IMR-90 (cell line): ENCODE data around the gene BASP1. TPM values are rescaled to one million over a fixed set of nuclear protein-coding genes. Genes with fewer than 3 reads are reported as not detected.

Source experiments
- ATAC-seq: fragments of 200-7000 bp; cut with Tn5 transposase; 2 replicates; pipeline ENCODE4 v1.9.1; 2020; ENCODE audit warnings: low read depth, mild to moderate bottlenecking, moderate library complexity
- BruUV-seq: library from RNA; stranded (reverse); fragments of 400-500 nt; replicated peaks from 2 replicates; lab custom pipeline; 2021; lab: Mats Ljungman, UMichigan
- CTCF ChIA-PET: fragments of 300-600 bp; formaldehyde crosslinking; extraction: SDS; loops from one replicate; lab custom pipeline; 2021; ENCODE audit warnings: antibody characterized with exemption; lab: Yijun Ruan, JAX
- POLR2A ChIA-PET: fragments of 300-600 bp; sonication (Branson Sonifier 250); formaldehyde crosslinking; loops from one replicate; lab custom pipeline; 2022; ENCODE audit warnings: antibody characterized with exemption; ENCODE audit not compliant: unreplicated experiment; lab: Charles Lee
- DNase-seq: peaks from one replicate; pipeline ENCODE4 v3.0.0; 2013
- H2AFZ ChIP-seq: replicated peaks from 2 replicates; pipeline ENCODE3; 2013; ENCODE audit warnings: low read length, mild to moderate bottlenecking; ENCODE audit not compliant: poor library complexity
- H2AK5ac ChIP-seq: 2 replicates; pipeline ENCODE4 v1.6.1; 2013; ENCODE audit warnings: low read depth, low read length, inconsistent platforms
- H2AK9ac ChIP-seq: replicated peaks from 2 replicates; pipeline ENCODE3; 2013; ENCODE audit warnings: mild to moderate bottlenecking, low read depth, low read length, moderate library complexity; ENCODE audit not compliant: poor library complexity
- H2BK120ac ChIP-seq: 2 replicates; pipeline ENCODE4 v1.6.1; 2013; ENCODE audit warnings: low read depth, low read length, inconsistent platforms
- H2BK15ac ChIP-seq: 3 replicates; pipeline ENCODE4 v1.6.1; 2013; ENCODE audit warnings: low read depth, low read length, inconsistent platforms
- H2BK20ac ChIP-seq: 2 replicates; pipeline ENCODE4 v1.6.1; 2013; ENCODE audit warnings: low read depth, mild to moderate bottlenecking, inconsistent platforms, low read length, moderate library complexity
- H2BK5ac ChIP-seq: 2 replicates; pipeline ENCODE4 v1.6.1; 2013; ENCODE audit warnings: mild to moderate bottlenecking, low read depth, low read length, inconsistent platforms; ENCODE audit not compliant: poor library complexity, severe bottlenecking
- H3K14ac ChIP-seq: replicated peaks from 2 replicates; pipeline ENCODE4 v1.6.1; 2013; ENCODE audit warnings: low read depth, low read length, inconsistent platforms
- H3K18ac ChIP-seq: 2 replicates; pipeline ENCODE4 v1.6.1; 2013; ENCODE audit warnings: low read depth, low read length, control low read depth
- H3K23ac ChIP-seq: 2 replicates; pipeline ENCODE4 v1.6.1; 2013; ENCODE audit warnings: low read depth, low read length, inconsistent platforms
- H3K27ac ChIP-seq: 2 replicates; pipeline ENCODE4 v1.5.1; 2013; ENCODE audit warnings: mild to moderate bottlenecking, control low read depth, low read length; ENCODE audit not compliant: insufficient read depth
- H3K27me3 ChIP-seq: 2 replicates; pipeline ENCODE4 v1.6.1; 2013; ENCODE audit warnings: low read length; ENCODE audit not compliant: control insufficient read depth, insufficient read depth
- H3K36me3 ChIP-seq: 2 replicates; pipeline ENCODE4 v1.6.1; 2013; ENCODE audit warnings: low read length, mixed read lengths; ENCODE audit not compliant: control insufficient read depth, insufficient read depth
- H3K4ac ChIP-seq: 2 replicates; pipeline ENCODE4 v1.6.1; 2013; ENCODE audit warnings: low read depth, low read length, inconsistent platforms
- H3K4me1 ChIP-seq: 2 replicates; pipeline ENCODE4 v1.6.1; 2013; ENCODE audit warnings: low read length, mixed read lengths; ENCODE audit not compliant: control insufficient read depth, insufficient read depth
- H3K4me2 ChIP-seq: 2 replicates; pipeline ENCODE4 v1.6.1; 2013; ENCODE audit warnings: low read depth, mild to moderate bottlenecking, control low read depth, low read length, moderate library complexity
- H3K4me3 ChIP-seq: 2 replicates; pipeline ENCODE4 v1.5.1; 2013; ENCODE audit warnings: low read depth, mild to moderate bottlenecking, control low read depth, low read length, moderate library complexity; ENCODE audit not compliant: insufficient read depth
- H3K56ac ChIP-seq: 2 replicates; pipeline ENCODE4 v1.6.1; 2013; ENCODE audit warnings: low read length, inconsistent platforms; ENCODE audit not compliant: insufficient read depth; ENCODE audit errors: extremely low read depth
- H3K79me1 ChIP-seq, 2 experiments: 2 replicates each; pipeline ENCODE4 v1.6.1; 2013; ENCODE audit warnings: low read length in 2 of 2, inconsistent platforms in 1 of 2, low read depth in 1 of 2
- H3K9ac ChIP-seq: 2 replicates; pipeline ENCODE4 v1.6.1; 2013; ENCODE audit warnings: low read depth, low read length, control low read depth
- H3K9me1 ChIP-seq: 2 replicates; pipeline ENCODE4 v1.6.1; 2013; ENCODE audit warnings: low read length, inconsistent platforms; ENCODE audit not compliant: insufficient read depth
- H3K9me3 ChIP-seq: 2 replicates; pipeline ENCODE4 v1.6.1; 2013; ENCODE audit warnings: low read length; ENCODE audit not compliant: control insufficient read depth, insufficient read depth
- H4K20me1 ChIP-seq: 2 replicates; pipeline ENCODE4 v1.6.1; 2013; ENCODE audit warnings: low read length, inconsistent platforms; ENCODE audit not compliant: insufficient read depth
- H4K5ac ChIP-seq: 2 replicates; pipeline ENCODE4 v1.6.1; 2013; ENCODE audit warnings: mild to moderate bottlenecking, low read depth, low read length, control low read depth
- H4K8ac ChIP-seq, 2 experiments: 2 replicates each; pipeline ENCODE4 v1.6.1; 2013; ENCODE audit warnings: low read depth in 2 of 2, low read length in 2 of 2, control low read depth in 1 of 2, inconsistent platforms in 1 of 2
- H4K91ac ChIP-seq: 2 replicates; pipeline ENCODE4 v1.6.1; 2013; ENCODE audit warnings: low read depth, low read length, inconsistent platforms; ENCODE audit not compliant: insufficient read depth
- RCOR1 ChIP-seq: IDR thresholded peaks from 2 replicates; pipeline ENCODE4 v1.6.1; 2012; ENCODE audit warnings: mild to moderate bottlenecking, low read length, improper control_type of control experiment; ENCODE audit not compliant: insufficient replicate concordance
- WGBS, 2 experiments: methylation state at CpG; one replicate each; pipeline versions ENCODE4 v1.1.5 to v1.1.7; 2013; ENCODE audit warnings: missing lambda C conversion rate in 2 of 2; ENCODE audit not compliant: insufficient read length in 1 of 2; ENCODE audit errors: extremely low coverage in 2 of 2; 5-methylcytosine and 5-hydroxymethylcytosine counted together
- dilution Hi-C: fragments of 300-500 bp; cut with HindIII; formaldehyde crosslinking; loops from one replicate; pipeline ENCODE4 v1.14.3; 2018; ENCODE audit warnings: low sequenced_read_pairs; ENCODE audit not compliant: unreplicated experiment
- in situ Hi-C: fragments of 300-500 bp; cut with MboI; formaldehyde crosslinking; loops from 3 replicates; pipeline ENCODE4 v1.14.3; 2019; ENCODE audit warnings: low sequenced_read_pairs, inconsistent platforms, mixed read lengths
- intact Hi-C: fragments of 100-400 bp; cut with micrococcal nuclease; formaldehyde crosslinking; loops from 2 replicates; pipeline ENCODE4 v1.10.0; 2022
- polyA plus RNA-seq, 3 experiments: library from polyadenylated mRNA; depleted of rRNA; stranded (reverse); fragments of >200 nt; gene quantifications; 2 replicates each; pipeline ENCODE4 v1.2.3, GENCODE V29; 2012; ENCODE audit warnings: low replicate concordance in 1 of 3
- total RNA-seq: library from RNA; depleted of rRNA; stranded (reverse); fragments of >200 nt; gene quantifications from 2 replicates; pipeline ENCODE4 v1.2.3, GENCODE V29; 2012

The BASP1 gene
- total and polyA plus RNA-seq, 2 of the 4 experiments (the other 2 are of a cell fraction) = 39.6 to 103 TPM

- Histone ChIP-seq H2BK15ac (no peak overlapping the region), H3K27ac (no peak overlapping the region), H2BK120ac (no peak overlapping the region), H3K9ac (no peak overlapping the region), H2AFZ (no peak overlapping the region), H3K9me1 (peaks cover 33% of the 10 kb centered on the region), H3K36me3 (peaks cover 30% of the 10 kb centered on the region), H3K4me2 (no peak overlapping the region), H4K8ac (no peak overlapping the region), H4K20me1 (peaks cover 76% of the 10 kb centered on the region), H2BK5ac (no peak overlapping the region), H3K23ac (no peak overlapping the region), H2AK5ac (no peak overlapping the region), H2BK20ac (no peak overlapping the region), H4K91ac (no peak overlapping the region), H3K27me3 (no peaks in the 10 kb centered on the region), H3K18ac (no peak overlapping the region), H3K4ac (no peak overlapping the region), H4K5ac (no peak overlapping the region), H3K4me1 (peaks cover 18% of the 10 kb centered on the region), H3K9me3 (no peaks in the 10 kb centered on the region), H3K79me1 (peaks cover 21 to 78% of the 10 kb centered on the region in 2 experiments), H2AK9ac (no peak overlapping the region), H3K14ac (no peak overlapping the region), H3K56ac (no peak overlapping the region), H3K4me3 (no peak overlapping the region)
- TF ChIP-seq RCOR1 = no peak
- in situ Hi-C loops (no loop called here), intact Hi-C loops (no loop called here), dilution Hi-C loops (no loop called here)
- ATAC-seq (no peak), DNase-seq (no peak)
- CTCF ChIA-PET = interaction anchor here (0.5 kb wide), 1 partner anchor 125 kb away, joined by 3 read pairs; no protein-coding TSS in a partner anchor
- WGBS, 2 experiments = 94% methylated on average over 8 of the region's 10 CpGs; no CpG with 5 or more reads in 1 of the 2 experiments
- POLR2A ChIA-PET = no interaction called here
- no TSS peak for BruUV-seq
Observed at GRCh38 chr5:17230808-17231525, 13.5 kb downstream of the BASP1 start.
